Stomach (tissue), 4 donors: Measurements from ENCODE around the gene RFTN1.

Experiments used
- CTCF ChIP-seq, 7 experiments: fragments of 450-650 bp in 4 of 7; fragments of 200-600 bp in 3 of 7; sonication (generic) in 3 of 7; IDR thresholded peaks; one replicate each; pipeline ENCODE4 v1.5.1; 2016 to 2019; ENCODE audit warnings: antibody characterized with exemption in 7 of 7, control low read depth in 2 of 7, mild to moderate bottlenecking in 1 of 7
- POLR2AphosphoS5 ChIP-seq, 3 donors: sonication (generic); formaldehyde crosslinking; IDR thresholded peaks; one replicate each; pipeline ENCODE4 v1.6.1; 2016; ENCODE audit warnings: antibody characterized with exemption in 3 of 3

DNA sequence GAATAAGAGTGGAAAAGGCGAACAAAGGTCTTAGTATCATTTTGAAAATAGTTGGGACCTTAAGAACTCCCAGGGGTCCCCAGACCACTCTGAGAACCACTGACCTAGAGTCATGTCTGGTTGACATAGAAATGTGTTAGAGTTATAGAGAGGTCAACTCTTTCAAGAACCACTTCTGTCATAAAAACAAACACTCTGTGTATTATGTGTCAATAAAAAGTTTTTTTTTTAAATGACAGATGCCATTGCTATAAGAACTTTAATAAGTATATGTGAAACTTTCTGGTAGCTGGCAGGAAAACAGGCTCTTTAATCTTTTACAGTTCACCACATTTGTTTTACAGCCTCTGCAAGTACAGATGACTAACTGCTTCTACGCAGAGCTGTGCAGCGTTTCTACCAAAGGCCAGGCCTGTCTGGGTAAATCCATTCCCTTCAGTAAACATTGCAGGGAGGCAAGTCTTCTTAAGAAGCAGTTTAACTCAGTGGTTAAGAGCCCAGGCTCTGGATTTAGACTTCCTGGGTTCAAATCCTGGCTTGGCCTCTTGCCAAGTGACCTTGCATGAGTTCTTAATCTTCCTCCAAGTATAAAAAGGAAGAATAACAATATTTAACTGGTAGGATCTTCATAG is 56.6 kb downstream of the RFTN1 start:
- TF ChIP-seq CTCF (IDR thresholded peaks at IDR 0.05) (no peak), POLR2AphosphoS5 (IDR thresholded peaks at IDR 0.05) (no peak)
